HL-60 (cell line): Measurements from ENCODE around the gene IFITM5.

ENCODE experiments used
- CTCF ChIP-seq: IDR thresholded peaks from one replicate; pipeline ENCODE4 v1.5.1; 2011; ENCODE audit warnings: low read length, control low read depth, inconsistent platforms; ENCODE audit not compliant: insufficient read depth
- GABPA ChIP-seq: IDR thresholded peaks from 2 replicates; pipeline ENCODE4 v1.6.1; 2012; ENCODE audit warnings: low read depth
- POLR2AphosphoS5 ChIP-seq: IDR thresholded peaks from 2 replicates; pipeline ENCODE4 v1.6.1; 2012; ENCODE audit warnings: low read depth
- SPI1 ChIP-seq: IDR thresholded peaks from 2 replicates; pipeline ENCODE4 v1.6.1; 2012; ENCODE audit warnings: low read depth, mild to moderate bottlenecking, borderline replicate concordance

GRCh38 chr11:294780-295179 is 4.5 kb downstream of the IFITM5 start:
- TF ChIP-seq GABPA (no peak), POLR2AphosphoS5 (no peak), CTCF (no peak), SPI1 (no peak)
